ENCODE data around the gene PLBD1. TPM values are rescaled to one million over a fixed set of nuclear protein-coding genes. Genes with fewer than 3 reads are reported as not detected.

PLBD1 gene
- total and polyA plus RNA-seq, 4 experiments from 2014 or later: 0.22 to 1.6 (median 0.57) TPM

DNA sequence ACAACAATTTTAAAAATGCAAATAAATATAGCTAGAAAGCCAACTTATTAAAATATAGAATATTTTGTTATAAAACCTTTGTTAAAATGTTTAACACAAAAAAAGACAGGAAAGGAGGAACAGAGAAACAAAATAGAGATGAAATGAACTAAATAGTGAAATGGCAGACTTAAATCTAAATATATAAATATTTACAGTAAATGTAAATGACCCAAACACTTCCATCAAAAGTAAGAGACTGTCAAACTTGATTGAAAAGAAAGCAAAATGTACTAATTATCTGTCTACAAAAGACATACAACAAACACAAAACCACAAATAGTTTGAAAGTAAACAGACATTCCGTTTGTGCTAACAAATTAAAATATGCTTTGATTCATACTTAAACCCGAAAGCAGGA, 41.7 kb downstream of the PLBD1 start:
- H3K36me3 ChIP-seq (ENCODE audit: insufficient read depth, low read length): no peaks in the 10 kb centered on the region
- CTCF ChIA-PET (ENCODE audit: partially characterized antibody): interaction anchor here (1.4 kb wide), 1 partner anchor 19 kb away, joined by 3 read pairs; no protein-coding TSS in a partner anchor
- POLR2A ChIA-PET (ENCODE audit: partially characterized antibody): no interaction called here

DNA sequence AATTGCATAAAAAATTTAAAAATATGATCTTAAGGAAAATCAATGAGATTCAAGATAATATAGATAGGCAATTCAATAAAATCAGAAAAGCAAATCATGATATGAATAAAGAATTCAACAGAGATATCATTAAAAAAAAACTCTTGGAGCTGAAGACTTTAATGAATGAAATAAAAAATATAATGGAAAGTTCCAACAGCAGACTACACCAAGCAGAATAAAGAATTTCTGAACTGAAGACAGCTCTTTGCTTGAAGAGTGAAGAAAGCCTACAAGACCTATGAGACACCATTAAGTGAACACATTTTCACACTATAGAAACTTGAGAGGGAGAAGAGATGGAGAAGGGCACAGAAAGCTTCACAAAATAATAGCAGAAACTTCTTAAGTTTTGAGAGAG, 45.9 kb downstream of the PLBD1 start:
- Histone ChIP-seq H3K4me1 (ENCODE audit: insufficient read depth, low read length) (no peaks in the 10 kb centered on the region), H3K36me3 (ENCODE audit: insufficient read depth, low read length) (no peaks in the 10 kb centered on the region), H3K27me3 (ENCODE audit: insufficient read depth, low read length) (no peaks in the 10 kb centered on the region), H3K9me3 (ENCODE audit: control insufficient read depth in 1 of 2, low read length in 2 of 2) (peaks cover 0 to 12% of the 10 kb centered on the region in 2 donors), H3K27ac (ENCODE audit: low read depth, low read length) (no peak overlapping the region), H3K4me3 (ENCODE audit: low read length in 2 of 2) (no peak overlapping the region)
- Mint-ChIP-seq H3K4me1 (no peaks in the 10 kb centered on the region), H3K4me3 (peak overlapping the region in 1 of 8 donors; percentile 21), H3K9me3 (peaks cover 6 to 56% (median 48%) of the 10 kb centered on the region in 8 donors), H3K36me3 (peaks cover 18% of the 10 kb centered on the region in 2 donors), H3K27me3 (peaks cover 7 to 8% of the 10 kb centered on the region in 2 donors), H3K27ac (no peak overlapping the region)
- CTCF ChIA-PET (ENCODE audit: partially characterized antibody): no interaction called here
- POLR2A ChIA-PET (ENCODE audit: partially characterized antibody): no interaction called here
- intact Hi-C loops (cut with micrococcal nuclease): no loop called here
- DNase-seq: no peak

More for the DNA sequence above, 41.7 kb downstream of the PLBD1 start:
- intact Hi-C loops (cut with micrococcal nuclease): no loop called here
- no peak for DNase-seq
- Histone ChIP-seq H3K27me3 (ENCODE audit: insufficient read depth, low read length) (no peaks in the 10 kb centered on the region), H3K9me3 (ENCODE audit: control insufficient read depth in 1 of 2, low read length in 2 of 2) (peaks cover 0 to 9% of the 10 kb centered on the region in 2 donors), H3K4me1 (ENCODE audit: insufficient read depth, low read length) (no peaks in the 10 kb centered on the region), H3K4me3 (ENCODE audit: low read length in 2 of 2) (no peak overlapping the region), H3K27ac (ENCODE audit: low read depth, low read length) (no peak overlapping the region)
- Mint-ChIP-seq H3K4me1 (no peaks in the 10 kb centered on the region), H3K36me3 (peaks cover 16 to 18% of the 10 kb centered on the region in 2 donors), H3K27me3 (peaks cover 5 to 6% of the 10 kb centered on the region in 2 donors), H3K27ac (no peak overlapping the region), H3K4me3 (no peak overlapping the region), H3K9me3 (peaks cover 6 to 44% (median 39%) of the 10 kb centered on the region in 8 donors)

DNA sequence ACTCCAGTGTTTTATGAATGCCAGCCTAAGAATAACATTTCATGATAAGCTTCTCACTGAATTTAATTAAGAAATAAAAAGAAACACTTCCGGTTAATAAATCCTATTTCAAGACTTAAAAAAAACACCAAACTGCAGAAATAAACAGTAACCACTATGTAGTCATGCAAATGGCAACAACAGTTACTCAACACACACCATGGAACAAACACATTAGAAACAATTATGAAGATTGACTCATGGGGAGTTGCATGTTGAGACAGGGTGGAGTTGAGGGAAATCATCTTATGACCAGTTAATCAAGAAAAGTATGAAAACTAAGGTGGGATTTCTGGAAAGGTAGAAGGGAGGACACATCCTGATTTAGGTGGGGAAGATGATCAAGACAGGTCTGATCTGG, 52.7 kb downstream of the PLBD1 start:
- intact Hi-C loops (cut with micrococcal nuclease): no loop called here
- H3K9me3 Mint-ChIP-seq: peaks cover 0 to 8% (median 3%) of the 10 kb centered on the region in 8 donors
- no peaks in the 10 kb centered on the region for H3K36me3 Mint-ChIP-seq
- no peaks in the 10 kb centered on the region for H3K27me3 ChIP-seq (ENCODE audit: insufficient read depth, low read length)
- no peaks in the 10 kb centered on the region for H3K9me3 ChIP-seq (ENCODE audit: control insufficient read depth in 1 of 2, low read length in 2 of 2)
- no peak overlapping the region for H3K4me3 Mint-ChIP-seq
- no peaks in the 10 kb centered on the region for H3K36me3 ChIP-seq (ENCODE audit: insufficient read depth, low read length)
- ChIA-PET POLR2A (ENCODE audit: partially characterized antibody) (no interaction called here), CTCF (ENCODE audit: partially characterized antibody) (no interaction called here)
- no peak overlapping the region for H3K27ac ChIP-seq (ENCODE audit: low read depth, low read length)
- H3K27ac Mint-ChIP-seq: no peak overlapping the region
- DNase-seq: no peak
- no peak overlapping the region for H3K4me3 ChIP-seq (ENCODE audit: low read length in 2 of 2)
- peaks cover 4 to 5% of the 10 kb centered on the region in 2 donors for H3K27me3 Mint-ChIP-seq
- H3K4me1 ChIP-seq (ENCODE audit: insufficient read depth, low read length): no peaks in the 10 kb centered on the region
- H3K4me1 Mint-ChIP-seq: no peaks in the 10 kb centered on the region

DNA sequence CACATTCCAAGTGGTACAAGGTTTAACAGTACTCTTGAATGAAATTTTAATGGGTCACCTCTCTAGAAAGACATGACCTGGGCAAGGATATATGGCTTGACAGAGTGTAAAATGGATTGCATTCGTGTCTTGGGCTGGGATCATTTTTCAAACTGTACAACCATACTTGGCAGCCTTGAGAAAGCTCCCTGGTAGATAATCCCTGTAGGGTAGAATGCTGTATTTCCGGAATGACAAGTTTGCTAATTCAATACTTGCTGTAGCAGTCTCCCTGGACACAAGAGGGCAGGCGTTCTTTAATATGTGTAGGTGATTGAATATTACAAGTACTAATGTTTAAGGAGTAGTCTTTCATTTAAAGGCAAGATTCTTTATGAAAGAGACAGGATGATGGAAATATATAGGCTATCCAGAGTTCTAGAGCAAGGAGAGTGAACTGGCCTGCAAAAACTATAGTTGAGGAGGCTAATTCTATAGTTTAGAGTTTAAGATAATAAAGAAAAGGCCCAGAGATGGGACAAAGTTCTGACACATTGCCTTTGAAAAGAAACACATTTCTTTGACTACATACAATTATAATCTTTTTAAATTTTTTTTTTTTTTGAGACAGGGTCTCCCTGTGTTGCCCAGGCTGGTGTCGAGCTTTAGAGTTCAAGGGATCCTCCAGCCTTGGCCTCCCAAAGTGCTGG, 53.4 kb downstream of the PLBD1 start:
- H3K36me3 ChIP-seq (ENCODE audit: insufficient read depth, low read length): no peaks in the 10 kb centered on the region
- no peaks in the 10 kb centered on the region for H3K27me3 ChIP-seq (ENCODE audit: insufficient read depth, low read length)
- no peak overlapping the region for H3K27ac ChIP-seq (ENCODE audit: low read depth, low read length)
- Mint-ChIP-seq H3K9me3 (peaks cover 0 to 3% (median 0%) of the 10 kb centered on the region in 8 donors), H3K4me1 (peaks cover 0 to 2% (median 0%) of the 10 kb centered on the region in 4 donors), H3K36me3 (no peaks in the 10 kb centered on the region), H3K4me3 (no peak overlapping the region), H3K27ac (no peak overlapping the region), H3K27me3 (peaks cover 4 to 5% of the 10 kb centered on the region in 2 donors)
- ChIA-PET POLR2A (ENCODE audit: partially characterized antibody) (no interaction called here), CTCF (ENCODE audit: partially characterized antibody) (interaction anchor here (1.0 kb wide), 1 partner anchor 347 kb away, joined by 3 read pairs; no protein-coding TSS in a partner anchor)
- H3K4me3 ChIP-seq (ENCODE audit: low read length in 2 of 2): no peak overlapping the region
- H3K4me1 ChIP-seq (ENCODE audit: insufficient read depth, low read length): no peaks in the 10 kb centered on the region
- intact Hi-C loops (cut with micrococcal nuclease): no loop called here
- DNase-seq: no peak
- no peaks in the 10 kb centered on the region for H3K9me3 ChIP-seq (ENCODE audit: control insufficient read depth in 1 of 2, low read length in 2 of 2)

DNA sequence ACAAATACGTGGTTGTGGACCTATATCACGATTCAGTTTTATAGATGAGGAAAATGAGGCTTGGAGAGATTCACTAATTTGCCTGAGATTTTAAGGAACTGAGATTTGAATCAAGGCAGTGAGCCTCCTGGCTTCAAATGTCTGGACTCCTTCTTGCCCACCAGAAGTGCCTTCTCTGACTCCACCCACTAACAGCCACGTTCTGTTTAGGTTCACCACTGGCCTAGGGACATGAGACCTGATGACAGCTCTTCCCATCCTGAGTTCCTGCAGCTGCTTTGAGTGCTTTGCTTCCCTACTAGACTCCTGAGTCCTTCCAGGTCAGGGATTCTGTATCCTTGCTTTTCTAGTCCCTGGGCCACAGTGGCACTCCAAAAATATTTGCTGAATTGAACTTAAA, 57.1 kb downstream of the PLBD1 start:
- intact Hi-C loops (cut with micrococcal nuclease): no loop called here
- H3K4me3 Mint-ChIP-seq: no peak overlapping the region
- CTCF ChIA-PET (ENCODE audit: partially characterized antibody): no interaction called here
- peaks cover 2% of the 10 kb centered on the region in 2 donors for H3K36me3 Mint-ChIP-seq
- H3K27me3 Mint-ChIP-seq: peaks cover 2% of the 10 kb centered on the region in 2 donors
- POLR2A ChIA-PET (ENCODE audit: partially characterized antibody): no interaction called here
- Histone ChIP-seq H3K36me3 (ENCODE audit: insufficient read depth, low read length) (no peaks in the 10 kb centered on the region), H3K27ac (ENCODE audit: low read depth, low read length) (no peak overlapping the region), H3K27me3 (ENCODE audit: insufficient read depth, low read length) (no peaks in the 10 kb centered on the region), H3K4me1 (ENCODE audit: insufficient read depth, low read length) (no peaks in the 10 kb centered on the region), H3K9me3 (ENCODE audit: control insufficient read depth in 1 of 2, low read length in 2 of 2) (no peaks in the 10 kb centered on the region), H3K4me3 (ENCODE audit: low read length in 2 of 2) (no peak overlapping the region)
- no peak for DNase-seq
- H3K9me3 Mint-ChIP-seq: no peaks in the 10 kb centered on the region
- peaks cover 0 to 2% (median 0%) of the 10 kb centered on the region in 4 donors for H3K4me1 Mint-ChIP-seq
- H3K27ac Mint-ChIP-seq: no peak overlapping the region

DNA sequence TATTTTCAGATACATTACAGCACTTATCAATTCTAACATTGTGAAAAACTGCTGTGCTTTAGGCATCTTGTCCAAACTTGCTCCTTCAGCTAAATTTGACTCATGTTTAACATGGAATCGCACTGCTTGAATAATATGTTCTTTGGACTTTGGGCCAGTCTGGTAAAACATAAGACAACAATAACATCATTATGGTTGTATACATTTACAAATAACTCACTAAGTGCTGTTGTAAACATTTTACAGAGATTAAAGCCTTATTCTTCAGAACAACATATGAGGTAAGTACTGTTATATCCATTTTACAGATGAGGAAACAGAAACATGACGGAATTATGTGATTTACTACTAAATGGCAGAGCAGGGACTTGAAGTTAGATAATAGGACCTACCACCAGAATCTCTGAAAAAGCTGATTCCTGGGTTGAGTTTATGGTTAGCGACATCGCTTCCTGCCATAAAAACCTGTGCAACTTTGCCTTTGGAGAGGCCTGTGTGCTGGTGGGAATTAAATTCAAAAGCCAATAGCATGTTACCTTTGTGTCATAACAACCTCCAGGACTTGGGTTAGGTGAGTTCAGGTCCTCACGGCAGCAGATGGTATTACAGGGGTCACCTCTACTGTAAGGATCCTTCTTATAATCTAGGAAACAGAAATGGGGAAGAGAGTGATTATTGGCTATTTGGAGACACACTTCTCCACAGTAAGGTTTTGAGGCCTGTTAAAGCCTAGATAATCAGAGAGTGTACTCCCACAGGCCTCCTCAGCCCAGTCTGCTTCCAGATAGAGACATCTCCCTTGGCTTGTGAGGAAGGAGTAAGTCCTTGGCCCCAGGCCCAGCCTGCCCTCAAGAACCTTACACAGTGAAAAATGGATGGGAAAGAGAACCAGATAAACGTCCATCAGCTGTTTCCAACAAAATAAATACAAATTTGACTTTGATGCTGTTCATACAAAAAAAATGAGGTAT, 61.8 kb downstream of the PLBD1 start:
- no peaks in the 10 kb centered on the region for H3K9me3 ChIP-seq (ENCODE audit: control insufficient read depth in 1 of 2, low read length in 2 of 2)
- intact Hi-C loops (cut with micrococcal nuclease): no loop called here
- H3K27ac ChIP-seq (ENCODE audit: low read depth, low read length): no peak overlapping the region
- Mint-ChIP-seq H3K27me3 (no peaks in the 10 kb centered on the region), H3K4me3 (no peak overlapping the region), H3K9me3 (no peaks in the 10 kb centered on the region), H3K36me3 (peaks cover 21 to 32% of the 10 kb centered on the region in 2 donors), H3K27ac (peak overlapping the region in 3 of 7 donors; percentile 3 to 66 (median 38)), H3K4me1 (peaks cover 0 to 2% (median 0%) of the 10 kb centered on the region in 4 donors)
- H3K36me3 ChIP-seq (ENCODE audit: insufficient read depth, low read length): no peaks in the 10 kb centered on the region
- no peaks in the 10 kb centered on the region for H3K27me3 ChIP-seq (ENCODE audit: insufficient read depth, low read length)
- H3K4me1 ChIP-seq (ENCODE audit: insufficient read depth, low read length): no peaks in the 10 kb centered on the region
- H3K4me3 ChIP-seq (ENCODE audit: low read length in 2 of 2): no peak overlapping the region
- CTCF ChIA-PET (ENCODE audit: partially characterized antibody): no interaction called here
- DNase-seq: no peak
- POLR2A ChIA-PET (ENCODE audit: partially characterized antibody): interaction anchor here (0.6 to 0.7 kb wide), 2 partner anchors 26 to 248 kb away, joined by 3 to 4 read pairs; no protein-coding TSS in a partner anchor

DNA sequence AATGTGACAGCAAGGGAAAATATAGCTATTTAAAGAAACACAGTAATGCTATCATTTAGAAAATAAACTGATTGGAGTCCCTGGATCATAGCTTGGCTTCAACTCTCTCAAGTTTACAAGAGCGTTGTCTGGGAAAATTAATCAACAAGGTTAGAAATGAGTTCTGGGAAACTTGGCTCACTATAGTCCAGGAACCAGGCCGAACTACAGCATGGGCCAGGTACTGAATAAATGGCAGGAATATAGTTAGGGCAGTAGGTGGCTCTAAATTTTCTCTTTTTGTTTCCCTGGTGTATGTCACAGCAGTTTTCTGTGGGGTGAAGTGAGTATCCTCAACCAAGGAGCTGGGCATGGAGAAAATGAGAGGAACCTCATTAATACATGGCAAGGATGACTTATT, 72.4 kb downstream of the PLBD1 start:
- ChIA-PET CTCF (ENCODE audit: partially characterized antibody) (no interaction called here), POLR2A (ENCODE audit: partially characterized antibody) (interaction anchor here (1.1 kb wide), 1 partner anchor 239 kb away, joined by 3 read pairs; no protein-coding TSS in a partner anchor)
- no peak for DNase-seq
- intact Hi-C loops (cut with micrococcal nuclease): no loop called here
- H3K9me3 ChIP-seq (ENCODE audit: control insufficient read depth in 1 of 2, low read length in 2 of 2): no peaks in the 10 kb centered on the region
- Mint-ChIP-seq H3K4me3 (no peak overlapping the region), H3K4me1 (peaks cover 0 to 4% (median under 1%) of the 10 kb centered on the region in 4 donors), H3K36me3 (peaks cover 84 to 86% of the 10 kb centered on the region in 2 donors), H3K27me3 (no peaks in the 10 kb centered on the region), H3K9me3 (peaks cover 0 to 3% (median 0%) of the 10 kb centered on the region in 8 donors), H3K27ac (peak overlapping the region in 3 of 7 donors; percentile 19 to 36 (median 33))
- H3K27me3 ChIP-seq (ENCODE audit: insufficient read depth, low read length): no peaks in the 10 kb centered on the region
- H3K4me1 ChIP-seq (ENCODE audit: insufficient read depth, low read length): no peaks in the 10 kb centered on the region
- no peak overlapping the region for H3K27ac ChIP-seq (ENCODE audit: low read depth, low read length)
- H3K36me3 ChIP-seq (ENCODE audit: insufficient read depth, low read length): peaks cover 62% of the 10 kb centered on the region
- H3K4me3 ChIP-seq (ENCODE audit: low read length in 2 of 2): no peak overlapping the region

All from CD4-positive, alpha-beta memory T cell (primary cell).